Measurements from ENCODE around the gene MMP2. TPM values are rescaled to one million over a fixed set of nuclear protein-coding genes. Genes with fewer than 3 reads are reported as not detected.

The MMP2 gene
- total and polyA plus RNA-seq, 11 donors = 22.5 to 157 (median 77.1) TPM

DNA sequence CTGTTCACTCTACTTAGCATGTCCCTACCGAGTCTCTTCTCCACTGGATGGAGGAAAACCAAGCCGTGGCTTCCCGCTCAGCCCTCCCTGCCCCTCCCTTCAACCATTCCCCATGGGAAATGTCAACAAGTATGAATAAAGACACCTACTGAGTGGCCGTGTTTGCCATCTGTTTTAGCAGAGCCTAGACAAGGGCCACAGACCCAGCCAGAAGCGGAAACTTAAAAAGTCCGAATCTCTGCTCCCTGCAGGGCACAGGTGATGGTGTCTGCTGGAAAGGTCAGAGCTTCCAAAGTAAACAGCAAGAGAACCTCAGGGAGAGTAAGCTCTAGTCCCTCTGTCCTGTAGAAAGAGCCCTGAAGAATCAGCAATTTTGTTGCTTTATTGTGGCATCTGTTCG lies 27.1 kb downstream of the MMP2 start:
- whole genome bisulfite sequencing, 4 donors = 79 to 87% (median 83%) methylated on average over 7 of the region's 7 CpGs
- no peaks in the 10 kb centered on the region for H3K27me3 ChIP-seq
- intact Hi-C loops (cut with DNase I) = loop anchor here in 1 of 10 donors (5.0 kb wide), 1 partner anchor 36 kb away; no protein-coding TSS in a partner anchor
- ATAC-seq = no peak
- TF ChIP-seq, protein P1, sequence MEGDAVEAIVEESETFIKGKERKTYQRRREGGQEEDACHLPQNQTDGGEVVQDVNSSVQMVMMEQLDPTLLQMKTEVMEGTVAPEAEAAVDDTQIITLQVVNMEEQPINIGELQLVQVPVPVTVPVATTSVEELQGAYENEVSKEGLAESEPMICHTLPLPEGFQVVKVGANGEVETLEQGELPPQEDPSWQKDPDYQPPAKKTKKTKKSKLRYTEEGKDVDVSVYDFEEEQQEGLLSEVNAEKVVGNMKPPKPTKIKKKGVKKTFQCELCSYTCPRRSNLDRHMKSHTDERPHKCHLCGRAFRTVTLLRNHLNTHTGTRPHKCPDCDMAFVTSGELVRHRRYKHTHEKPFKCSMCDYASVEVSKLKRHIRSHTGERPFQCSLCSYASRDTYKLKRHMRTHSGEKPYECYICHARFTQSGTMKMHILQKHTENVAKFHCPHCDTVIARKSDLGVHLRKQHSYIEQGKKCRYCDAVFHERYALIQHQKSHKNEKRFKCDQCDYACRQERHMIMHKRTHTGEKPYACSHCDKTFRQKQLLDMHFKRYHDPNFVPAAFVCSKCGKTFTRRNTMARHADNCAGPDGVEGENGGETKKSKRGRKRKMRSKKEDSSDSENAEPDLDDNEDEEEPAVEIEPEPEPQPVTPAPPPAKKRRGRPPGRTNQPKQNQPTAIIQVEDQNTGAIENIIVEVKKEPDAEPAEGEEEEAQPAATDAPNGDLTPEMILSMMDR (IDR thresholded peaks at IDR 0.05) = no peak
- TF ChIP-seq POLR2A (IDR thresholded peaks at IDR 0.05) = no peak
- H3K4me3 ChIP-seq = no peak overlapping the region
- H3K9me3 ChIP-seq = no peaks in the 10 kb centered on the region
- H3K36me3 ChIP-seq = peaks cover 0 to 53% (median 0%) of the 10 kb centered on the region in 9 donors
- no peak overlapping the region for H3K27ac ChIP-seq
- no peak for DNase-seq
- peaks cover 10 to 43% (median 28%) of the 10 kb centered on the region in 12 donors for H3K4me1 ChIP-seq

DNA sequence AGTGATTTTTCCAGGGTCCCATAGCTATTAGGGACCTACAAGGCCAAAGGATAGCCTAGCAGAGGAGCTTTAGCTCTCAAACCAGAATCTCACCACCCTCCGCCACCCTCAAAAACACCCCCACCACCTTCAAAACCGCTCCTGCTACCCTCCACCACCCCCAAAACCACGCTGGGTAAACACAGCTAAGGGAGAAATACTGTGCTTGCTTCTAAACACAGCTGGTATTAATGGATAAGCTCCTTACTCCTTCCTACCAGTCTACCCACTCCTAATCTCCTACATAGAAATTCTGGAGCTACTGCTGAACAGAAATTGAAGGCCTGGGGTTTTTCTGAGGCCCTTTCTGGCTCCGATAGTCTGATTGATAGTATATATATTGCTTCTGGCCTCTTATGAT lies 27.7 kb downstream of the MMP2 start:
- DNase-seq (no peak), ATAC-seq (no peak)
- no peaks in the 10 kb centered on the region for H3K27me3 ChIP-seq
- 48 to 96% (median 82%) methylated on average over 4 of the region's 4 CpGs for WGBS, 4 donors
- peaks cover 10 to 41% (median 23%) of the 10 kb centered on the region in 12 donors for H3K4me1 ChIP-seq
- H3K4me3 ChIP-seq = no peak overlapping the region
- peaks cover 0 to under 1% (median 0%) of the 10 kb centered on the region in 12 donors for H3K9me3 ChIP-seq
- H3K27ac ChIP-seq = no peak overlapping the region
- TF ChIP-seq, protein P1 (IDR thresholded peaks at IDR 0.05) = no peak
- no peak for TF ChIP-seq POLR2A (IDR thresholded peaks at IDR 0.05)
- intact Hi-C loops (cut with DNase I) = loop anchor here in 1 of 10 donors (5.0 kb wide), 1 partner anchor 36 kb away; no protein-coding TSS in a partner anchor
- peaks cover 0 to 46% (median 0%) of the 10 kb centered on the region in 9 donors for H3K36me3 ChIP-seq

DNA sequence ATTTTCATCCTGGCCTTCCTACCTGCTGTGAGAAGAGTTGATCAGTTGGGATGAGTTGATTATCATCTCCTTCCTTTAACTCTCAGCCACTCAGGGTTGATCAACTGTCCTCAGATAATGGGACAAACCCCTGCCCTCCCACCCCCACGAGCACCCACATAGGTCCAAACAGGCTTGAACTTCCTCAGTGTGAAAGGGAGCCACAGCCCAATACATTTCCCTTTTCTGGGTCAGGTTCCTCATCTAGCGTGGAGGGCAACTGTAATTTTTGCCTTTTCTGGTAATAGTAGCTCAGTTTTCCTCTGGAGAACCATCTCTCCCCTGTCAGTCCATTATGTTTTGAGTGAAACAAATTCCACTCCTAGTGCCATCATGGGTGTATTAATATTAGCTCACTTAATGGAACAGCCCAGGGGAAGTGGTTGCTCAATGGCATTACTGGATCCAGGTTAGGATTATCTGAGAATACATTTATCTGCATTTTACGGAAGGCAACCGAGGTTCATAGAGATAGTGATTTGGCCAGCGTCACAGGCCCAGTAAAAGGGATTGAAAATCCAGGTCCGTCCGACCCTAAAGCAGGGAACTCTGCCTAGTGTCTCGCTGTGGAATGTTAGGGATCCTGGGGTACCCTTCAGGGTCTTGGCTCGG lies 29.4 kb downstream of the MMP2 start:
- no peak for DNase-seq
- peak overlapping the region in 10 of 12 donors; percentile 38 to 88 (median 72) for H3K27ac ChIP-seq
- ATAC-seq = peak in 2 of 4 donors; percentile 6 to 18
- WGBS, 4 donors = 61 to 64% (median 63%) methylated on average over 9 of the region's 9 CpGs
- peaks cover 0 to 17% (median 6%) of the 10 kb centered on the region in 12 donors for H3K9me3 ChIP-seq
- peaks cover 0 to 40% (median 8%) of the 10 kb centered on the region in 9 donors for H3K36me3 ChIP-seq
- TF ChIP-seq POLR2A (IDR thresholded peaks at IDR 0.05) = no peak
- TF ChIP-seq, protein P1 (IDR thresholded peaks at IDR 0.05) = no peak
- H3K27me3 ChIP-seq = no peaks in the 10 kb centered on the region
- intact Hi-C loops (cut with DNase I) = loop anchor here in 1 of 10 donors (5.0 kb wide), 1 partner anchor 34 kb away; no protein-coding TSS in a partner anchor
- peak overlapping the region in 10 of 12 donors; percentile 54 to 79 (median 76) for H3K4me3 ChIP-seq
- H3K4me1 ChIP-seq = peaks cover 1 to 26% (median 6%) of the 10 kb centered on the region in 12 donors

Measured in heart left ventricle (tissue), 16 donors.